ENCODE data around the gene ZMIZ1. TPM values are rescaled to one million over a fixed set of nuclear protein-coding genes. Genes with fewer than 3 reads are reported as not detected.

ZMIZ1 gene
- polyA plus RNA-seq, 1 donor from 2014 or later = 4.6 TPM

DNA sequence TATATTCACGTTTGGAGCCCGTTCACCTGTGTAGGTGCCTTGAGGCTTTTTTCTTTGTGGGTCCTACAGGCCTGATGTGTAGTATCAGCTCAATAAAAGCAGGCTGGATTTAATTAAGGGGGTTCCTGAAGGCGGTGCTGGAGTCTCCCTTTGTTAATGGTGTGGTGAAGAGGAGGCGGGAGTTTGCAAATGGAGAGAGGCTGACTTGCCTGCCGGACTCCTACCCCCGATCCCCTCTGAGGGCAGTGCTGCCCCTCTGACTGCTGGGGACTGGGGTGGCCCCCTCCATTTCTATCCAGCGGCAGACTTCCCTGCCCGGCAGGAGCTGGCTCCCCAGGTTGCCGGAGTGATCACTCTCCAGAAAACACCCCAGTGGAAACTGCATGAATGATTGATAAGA, 45.1 kb downstream of the ZMIZ1 start:
- H3K27ac Mint-ChIP-seq = no peak overlapping the region

DNA sequence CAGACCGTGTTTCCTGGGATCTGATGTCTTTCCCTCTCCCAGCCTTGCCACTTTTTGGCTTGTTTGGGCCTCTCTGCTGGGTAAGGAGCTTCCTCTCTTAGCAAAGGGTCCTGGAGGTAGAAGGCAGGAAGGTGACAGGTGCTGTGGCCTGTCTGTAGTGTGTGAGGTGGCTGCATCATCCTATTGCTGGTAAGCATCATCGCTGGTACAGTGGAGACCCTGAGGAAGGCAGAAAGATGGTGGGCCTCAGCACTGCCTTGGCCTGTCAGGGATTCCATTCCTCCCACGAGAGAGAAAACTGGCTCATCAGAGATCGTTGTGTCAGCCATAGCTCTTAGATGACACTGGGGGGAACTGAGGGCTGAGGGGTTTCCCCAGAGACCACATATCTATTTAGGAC, 46.5 kb downstream of the ZMIZ1 start:
- peaks cover 5% of the 10 kb centered on the region in 3 donors for H3K4me1 Mint-ChIP-seq
- no peak overlapping the region for H3K4me3 Mint-ChIP-seq
- H3K27ac Mint-ChIP-seq = no peak overlapping the region
- H3K36me3 Mint-ChIP-seq = peaks cover 2% of the 10 kb centered on the region
- H3K9me3 Mint-ChIP-seq = no peaks in the 10 kb centered on the region
- peaks cover 5% of the 10 kb centered on the region for H3K27me3 Mint-ChIP-seq

More for the DNA sequence above, 45.1 kb downstream of the ZMIZ1 start:
- H3K36me3 Mint-ChIP-seq = no peaks in the 10 kb centered on the region
- H3K9me3 Mint-ChIP-seq = no peaks in the 10 kb centered on the region
- H3K4me1 Mint-ChIP-seq = peaks cover 5 to 8% (median 5%) of the 10 kb centered on the region in 3 donors
- peaks cover 6% of the 10 kb centered on the region for H3K27me3 Mint-ChIP-seq
- peak overlapping the region in 1 of 4 donors; percentile 43 for H3K4me3 Mint-ChIP-seq

DNA sequence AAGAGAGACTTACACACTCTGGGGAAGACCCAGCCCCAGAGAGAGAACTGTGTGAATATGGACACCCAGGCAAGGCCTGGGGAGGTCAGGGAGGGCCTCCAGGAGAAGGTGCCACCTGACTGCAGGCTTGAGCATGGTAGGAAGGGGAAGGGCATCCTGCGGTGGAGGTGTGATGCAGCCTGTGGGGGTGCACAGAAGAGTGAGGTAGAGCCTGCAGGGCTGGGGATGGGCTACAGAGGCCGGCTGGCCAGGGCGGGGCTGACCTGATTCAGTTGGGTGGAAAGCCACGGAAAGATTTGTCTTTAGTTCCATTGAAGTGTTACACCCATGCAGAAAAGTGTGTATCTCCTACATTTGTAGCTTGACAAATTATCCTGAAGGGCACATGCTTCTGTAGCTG, 47.6 kb downstream of the ZMIZ1 start:
- H3K27ac Mint-ChIP-seq = no peak overlapping the region
- no peaks in the 10 kb centered on the region for H3K9me3 Mint-ChIP-seq
- peak overlapping the region in 1 of 4 donors; percentile 81 for H3K4me3 Mint-ChIP-seq
- H3K36me3 Mint-ChIP-seq = peaks cover 2% of the 10 kb centered on the region
- H3K27me3 Mint-ChIP-seq = peaks cover 3% of the 10 kb centered on the region
- H3K4me1 Mint-ChIP-seq = peaks cover 5% of the 10 kb centered on the region in 3 donors

DNA sequence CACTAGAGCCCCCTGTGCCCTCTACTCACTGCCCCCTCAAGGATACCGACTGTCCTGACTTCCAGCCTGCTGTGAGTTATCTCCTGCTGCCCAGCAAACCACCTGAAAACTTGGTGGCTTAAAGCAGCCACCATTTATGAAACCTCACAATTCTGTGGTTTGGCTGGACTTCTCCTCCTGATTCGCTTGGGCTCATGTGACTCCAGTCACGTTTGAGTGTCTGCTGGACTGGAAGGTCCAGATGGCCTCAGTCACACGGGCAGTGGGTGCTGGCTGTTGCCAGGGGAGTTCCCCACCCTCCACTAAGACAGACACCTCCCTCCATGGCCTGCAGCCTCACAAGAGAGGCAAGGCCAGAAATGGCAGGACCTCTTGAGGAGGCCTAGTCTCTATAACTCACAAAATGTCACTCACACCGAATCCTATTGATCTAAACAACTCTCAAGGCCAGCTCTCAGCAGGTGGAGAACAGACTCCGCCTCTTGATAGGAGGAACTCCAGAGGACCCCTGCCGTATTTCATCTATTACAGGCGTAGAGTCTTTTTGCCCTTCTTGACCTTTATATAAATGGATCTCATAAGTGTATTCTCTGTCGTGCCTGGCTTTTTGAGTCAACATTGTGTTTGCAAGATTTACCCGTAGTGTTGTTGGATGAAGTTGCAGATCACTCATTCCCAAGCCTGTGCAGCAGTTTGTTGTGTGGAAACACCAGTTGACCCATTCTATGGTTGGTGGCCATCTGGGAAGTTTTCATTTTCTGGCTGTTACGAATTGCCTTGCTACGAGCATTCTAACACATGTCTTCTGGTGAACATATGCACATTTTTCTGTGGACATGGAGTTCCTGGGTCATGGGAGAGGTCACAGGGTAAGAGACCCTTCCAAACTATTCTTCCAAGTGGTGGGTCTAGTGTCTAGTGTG, 48.3 kb downstream of the ZMIZ1 start:
- H3K27me3 Mint-ChIP-seq = peaks cover 3% of the 10 kb centered on the region
- no peak overlapping the region for H3K27ac Mint-ChIP-seq
- peaks cover 2% of the 10 kb centered on the region for H3K36me3 Mint-ChIP-seq
- no peak overlapping the region for H3K4me3 Mint-ChIP-seq
- peaks cover 5% of the 10 kb centered on the region in 3 donors for H3K4me1 Mint-ChIP-seq
- no peaks in the 10 kb centered on the region for H3K9me3 Mint-ChIP-seq

DNA sequence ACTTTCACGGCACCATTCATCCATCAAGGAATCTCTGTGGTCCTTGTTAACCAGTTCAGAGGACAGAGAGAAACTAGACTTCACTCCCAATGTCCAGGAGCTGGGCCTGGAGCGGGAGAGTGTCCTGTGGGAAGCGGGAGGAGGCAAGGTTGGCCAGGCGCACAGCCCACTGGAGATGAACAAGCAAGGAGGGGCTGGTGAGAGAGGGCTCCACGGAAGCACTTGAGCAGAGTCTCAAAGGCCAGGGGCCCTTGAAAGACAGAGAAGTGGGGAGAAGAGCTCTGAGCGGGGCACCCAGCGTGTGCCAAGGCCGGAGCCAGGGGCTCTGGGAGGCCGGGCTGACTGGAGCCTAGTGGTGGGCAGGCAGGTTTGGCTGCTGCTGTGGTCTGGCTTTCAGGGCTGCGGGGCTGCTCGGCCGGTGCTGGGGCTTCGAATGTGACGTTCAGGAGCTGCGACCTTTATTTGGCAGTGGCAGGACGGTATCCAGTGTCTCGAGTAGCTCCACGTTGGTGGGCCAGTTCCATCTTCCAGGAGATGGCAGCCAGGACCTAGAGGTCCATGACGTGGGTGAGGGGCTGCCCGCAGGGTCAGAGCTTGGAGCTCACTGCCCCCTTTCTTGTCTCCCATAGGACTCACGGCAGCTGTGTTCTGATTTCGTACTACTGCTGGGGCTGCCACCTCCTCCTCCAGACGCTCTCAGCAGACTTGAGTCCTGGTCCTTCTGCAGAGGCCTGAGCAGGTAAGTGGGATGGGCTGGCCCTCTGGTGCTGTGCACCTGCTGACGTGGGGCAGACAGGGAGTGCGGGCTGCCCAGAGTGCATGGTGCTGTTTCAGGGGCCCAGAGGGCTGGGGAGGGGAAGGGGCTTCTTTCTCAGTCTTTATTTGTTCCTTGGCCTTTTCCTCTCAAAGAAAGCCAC, 49.8 kb downstream of the ZMIZ1 start:
- H3K36me3 Mint-ChIP-seq = peaks cover 2% of the 10 kb centered on the region
- H3K4me1 Mint-ChIP-seq = peaks cover 3 to 5% (median 4%) of the 10 kb centered on the region in 3 donors
- H3K27ac Mint-ChIP-seq = no peak overlapping the region
- no peak overlapping the region for H3K4me3 Mint-ChIP-seq
- peaks cover 3% of the 10 kb centered on the region for H3K27me3 Mint-ChIP-seq
- H3K9me3 Mint-ChIP-seq = no peaks in the 10 kb centered on the region

DNA sequence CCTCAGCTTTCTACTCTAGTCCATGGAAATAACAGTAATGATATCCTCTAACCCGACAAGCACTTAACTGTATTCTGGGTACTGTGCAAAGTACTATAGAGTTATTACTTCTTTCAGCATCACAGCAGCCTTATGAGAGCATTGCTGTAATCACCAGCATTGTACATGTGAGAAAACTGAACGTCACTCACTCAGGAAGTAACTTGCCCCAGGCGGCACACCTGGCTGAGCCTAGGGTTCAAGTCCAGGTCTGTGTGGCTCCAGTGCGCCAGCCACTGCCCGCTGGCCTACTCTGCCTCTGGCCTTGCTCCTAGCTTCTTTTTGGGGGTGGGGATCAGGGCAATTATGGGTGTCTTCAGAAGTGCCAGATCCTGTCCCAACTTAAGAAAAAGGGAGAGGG, 50.5 kb downstream of the ZMIZ1 start:
- no peak overlapping the region for H3K27ac Mint-ChIP-seq

DNA sequence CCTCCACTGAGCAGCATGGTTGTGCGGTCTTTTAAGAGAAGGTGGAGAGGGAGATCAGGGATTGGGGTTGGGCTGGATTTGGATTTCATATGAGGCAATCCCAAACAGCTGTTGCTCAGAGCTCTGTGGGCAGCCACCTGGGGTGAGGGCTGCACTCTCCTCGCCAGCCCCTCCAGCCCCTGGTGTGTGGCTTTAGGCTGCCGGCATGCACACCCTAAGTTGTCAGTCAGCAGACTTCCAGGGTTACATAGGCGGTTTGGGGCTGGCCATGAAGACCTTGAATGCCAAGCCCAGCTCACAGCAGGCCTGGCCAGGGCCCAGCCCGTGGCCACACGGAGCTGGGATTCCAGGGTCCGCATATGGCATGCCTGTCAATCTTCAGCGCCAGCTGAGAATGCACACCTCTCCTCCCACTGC, 54.8 kb downstream of the ZMIZ1 start:
- no peak overlapping the region for H3K4me3 Mint-ChIP-seq
- no peaks in the 10 kb centered on the region for H3K27me3 Mint-ChIP-seq
- no peaks in the 10 kb centered on the region for H3K9me3 Mint-ChIP-seq
- H3K36me3 Mint-ChIP-seq = peaks cover 2% of the 10 kb centered on the region
- H3K4me1 Mint-ChIP-seq = no peaks in the 10 kb centered on the region
- H3K27ac Mint-ChIP-seq = no peak overlapping the region

More for the DNA sequence above, 50.5 kb downstream of the ZMIZ1 start:
- Mint-ChIP-seq H3K9me3 (no peaks in the 10 kb centered on the region), H3K4me1 (peaks cover 2 to 5% (median 3%) of the 10 kb centered on the region in 3 donors), H3K27me3 (peaks cover 3% of the 10 kb centered on the region), H3K4me3 (no peak overlapping the region), H3K36me3 (peaks cover 2% of the 10 kb centered on the region)

DNA sequence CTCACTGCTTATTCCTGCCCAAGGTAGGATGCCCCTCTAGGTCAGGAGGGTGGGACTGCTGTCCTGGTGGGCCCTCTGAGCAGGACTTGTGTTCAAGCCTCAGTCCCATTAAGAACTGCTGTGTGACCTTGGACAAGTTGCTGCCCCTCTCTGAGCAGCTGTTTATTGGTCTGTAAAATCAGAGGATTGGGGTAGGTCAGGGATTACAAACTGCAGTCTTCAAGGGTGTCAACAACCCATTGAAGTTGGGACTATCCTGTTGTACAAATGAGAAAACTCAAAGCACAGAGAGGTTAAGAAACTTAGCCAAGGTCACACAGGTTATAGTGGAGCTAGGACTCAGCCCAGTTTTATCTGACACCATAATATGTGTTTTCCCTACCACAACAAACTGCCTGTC, 55.3 kb downstream of the ZMIZ1 start:
- Mint-ChIP-seq H3K36me3 (peaks cover 2% of the 10 kb centered on the region), H3K4me1 (no peaks in the 10 kb centered on the region), H3K9me3 (no peaks in the 10 kb centered on the region), H3K27ac (no peak overlapping the region), H3K27me3 (no peaks in the 10 kb centered on the region), H3K4me3 (no peak overlapping the region)

DNA sequence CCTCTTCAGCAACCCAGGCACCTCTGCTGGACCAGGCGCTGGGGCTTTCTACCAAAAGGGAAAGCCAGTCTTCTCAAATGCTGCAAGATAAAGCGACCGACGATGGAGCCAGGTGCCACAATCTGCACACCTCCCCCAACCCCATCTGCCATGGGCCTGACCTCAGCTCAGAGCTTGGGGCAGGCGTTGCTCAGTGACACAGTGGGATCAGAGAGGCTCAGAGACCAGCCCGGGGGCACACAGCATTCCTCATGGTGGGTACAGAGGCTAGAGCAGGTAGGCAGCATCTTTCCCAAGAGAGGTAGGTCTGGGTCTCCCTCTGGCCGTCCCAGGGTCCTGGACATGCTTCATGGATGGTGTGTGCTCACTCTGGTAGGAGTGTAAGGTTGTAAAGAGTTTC, 56.3 kb downstream of the ZMIZ1 start:
- H3K4me1 Mint-ChIP-seq = no peaks in the 10 kb centered on the region

DNA sequence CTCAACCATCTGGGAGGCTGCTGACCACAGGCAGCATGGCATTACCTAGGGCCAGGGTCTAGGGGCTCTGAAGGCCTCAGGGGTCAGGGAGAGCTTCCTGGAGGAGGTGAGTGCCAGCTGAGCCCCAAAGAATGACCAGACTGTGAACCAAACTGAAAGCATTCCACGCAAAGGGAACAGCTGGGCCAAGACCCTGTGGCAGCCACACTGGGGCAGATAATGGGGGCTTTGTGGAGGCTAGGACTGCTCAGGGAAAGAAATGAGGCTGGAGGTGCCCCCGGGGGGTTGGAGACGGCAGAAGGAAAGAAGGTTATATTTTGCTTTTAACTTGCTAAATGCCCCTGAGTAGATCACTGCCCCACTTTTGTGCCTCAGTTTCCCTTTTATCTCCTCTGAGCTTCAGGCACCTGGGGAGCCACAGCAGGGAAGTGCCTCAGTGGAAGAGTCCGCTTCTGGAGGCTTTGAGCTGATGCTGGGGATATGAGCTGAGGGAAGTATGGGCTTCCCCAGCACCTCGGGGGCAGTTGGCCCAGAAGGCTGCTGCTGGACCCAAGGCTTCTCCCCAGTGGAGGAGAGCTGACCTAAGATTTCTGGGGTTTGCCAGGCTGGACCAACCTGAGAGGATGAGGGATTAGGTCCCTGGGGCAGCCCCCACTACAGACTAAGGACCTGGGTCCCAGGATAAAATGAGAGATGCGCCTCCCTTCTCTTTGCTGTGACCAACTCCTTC, 57.8 kb downstream of the ZMIZ1 start:
- no peak overlapping the region for H3K4me3 Mint-ChIP-seq
- no peak overlapping the region for H3K27ac Mint-ChIP-seq
- no peaks in the 10 kb centered on the region for H3K9me3 Mint-ChIP-seq
- peaks cover under 1% of the 10 kb centered on the region for H3K27me3 Mint-ChIP-seq
- no peaks in the 10 kb centered on the region for H3K4me1 Mint-ChIP-seq
- H3K36me3 Mint-ChIP-seq = no peaks in the 10 kb centered on the region

More for the DNA sequence above, 56.3 kb downstream of the ZMIZ1 start:
- no peak overlapping the region for H3K27ac Mint-ChIP-seq
- no peaks in the 10 kb centered on the region for H3K9me3 Mint-ChIP-seq
- H3K27me3 Mint-ChIP-seq = no peaks in the 10 kb centered on the region
- H3K36me3 Mint-ChIP-seq = no peaks in the 10 kb centered on the region
- H3K4me3 Mint-ChIP-seq = no peak overlapping the region

DNA sequence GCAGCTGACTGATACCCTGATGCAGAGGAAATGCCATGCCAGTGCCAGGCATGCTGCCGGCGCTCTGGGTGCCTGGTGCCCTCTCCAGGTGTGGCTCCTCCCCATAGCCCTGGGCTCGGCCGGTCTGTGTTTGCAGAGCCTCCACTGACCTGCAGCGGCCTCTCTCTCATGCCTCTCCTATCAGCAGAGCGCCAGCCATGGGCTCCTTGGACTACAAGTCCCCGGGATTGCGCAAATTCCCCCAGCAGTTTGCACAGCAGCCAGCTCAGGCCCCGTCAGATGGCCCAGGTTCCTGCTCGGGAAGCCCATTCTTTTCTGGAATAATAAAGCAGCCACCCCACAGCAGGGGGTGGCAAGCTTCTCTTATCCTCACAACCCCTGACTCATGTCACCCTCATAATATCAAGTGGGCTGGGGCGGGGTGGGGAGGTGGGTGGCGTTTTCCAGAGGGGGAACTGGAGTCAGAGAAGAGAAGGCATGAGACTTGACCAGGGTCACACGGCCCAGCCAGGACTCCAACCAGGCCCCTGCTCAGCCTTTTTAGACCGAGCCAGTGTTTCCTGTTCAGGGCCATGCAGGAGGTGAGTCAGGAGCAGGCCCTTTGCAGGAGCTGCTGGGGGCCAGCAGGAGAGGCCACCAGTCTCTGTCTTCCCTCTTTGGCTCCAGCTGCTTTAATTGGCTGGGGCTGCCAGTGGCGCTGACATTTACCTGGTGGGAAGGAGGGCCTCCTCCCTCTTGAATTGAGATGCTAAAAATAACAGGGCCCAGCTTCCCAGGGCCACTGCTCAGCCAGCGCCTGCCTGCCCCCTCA, 58.6 kb downstream of the ZMIZ1 start:
- H3K9me3 Mint-ChIP-seq = no peaks in the 10 kb centered on the region
- H3K27ac Mint-ChIP-seq = no peak overlapping the region
- peaks cover 2% of the 10 kb centered on the region for H3K27me3 Mint-ChIP-seq
- no peaks in the 10 kb centered on the region for H3K36me3 Mint-ChIP-seq
- no peaks in the 10 kb centered on the region for H3K4me1 Mint-ChIP-seq
- no peak overlapping the region for H3K4me3 Mint-ChIP-seq

DNA sequence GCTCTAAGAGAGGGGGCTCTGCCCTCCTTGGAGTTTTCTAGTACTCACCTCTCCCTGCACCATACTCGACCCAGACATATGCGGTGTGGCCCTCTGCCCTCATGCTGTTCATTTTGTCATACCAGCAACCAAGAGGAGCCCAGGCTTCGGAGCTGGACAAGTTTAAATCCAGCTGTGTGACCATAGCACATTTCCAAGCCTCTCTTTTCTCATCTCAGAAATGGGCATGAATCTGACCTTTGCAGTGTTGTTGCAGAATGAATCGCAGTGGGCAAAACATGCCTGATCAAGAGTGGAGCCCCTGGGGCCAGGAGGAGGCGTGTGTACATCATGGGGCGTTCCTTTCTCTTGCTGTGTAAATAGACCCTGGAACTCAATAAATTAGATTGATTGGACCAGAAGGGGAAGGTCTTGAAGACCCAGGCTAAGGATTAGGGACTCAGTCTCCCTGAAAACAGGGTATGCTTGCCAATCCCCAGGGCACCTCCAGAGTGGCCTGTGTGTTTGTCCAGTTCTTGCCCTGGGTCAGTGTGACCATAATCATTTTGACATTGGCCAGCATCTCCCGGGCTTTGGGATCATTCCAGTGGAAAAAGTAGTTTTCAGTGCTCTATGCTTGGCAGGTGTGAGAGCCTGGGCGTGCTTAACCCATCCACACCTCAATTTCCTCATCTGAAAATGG, 59.6 kb downstream of the ZMIZ1 start:
- Mint-ChIP-seq H3K27ac (peak overlapping the region in 2 of 3 donors; percentile 80 to 82), H3K27me3 (peaks cover 5% of the 10 kb centered on the region), H3K4me3 (no peak overlapping the region), H3K9me3 (peaks cover 0 to 2% (median 0%) of the 10 kb centered on the region in 3 donors), H3K36me3 (no peaks in the 10 kb centered on the region), H3K4me1 (no peaks in the 10 kb centered on the region)

DNA sequence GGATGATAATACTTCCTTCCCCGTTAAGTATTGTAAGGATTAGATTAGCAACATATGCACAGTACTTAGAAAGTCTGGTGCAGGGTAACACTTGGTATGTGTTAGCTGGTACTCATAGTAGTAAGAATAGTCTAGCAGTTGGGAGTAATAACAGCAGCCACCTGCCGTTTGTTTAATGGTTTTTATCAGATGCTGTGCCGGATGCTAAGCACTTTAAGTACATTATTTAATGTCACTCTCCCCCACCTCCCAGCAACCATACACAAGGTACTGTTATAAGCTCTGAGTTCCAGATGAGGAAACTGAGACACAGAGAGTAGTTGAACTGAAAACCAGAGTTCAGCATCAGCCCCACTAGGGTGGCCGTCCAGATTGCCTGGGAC, 60.1 kb downstream of the ZMIZ1 start:
- Mint-ChIP-seq H3K4me3 (no peak overlapping the region), H3K27ac (peak overlapping the region in 2 of 3 donors; percentile 14 to 47), H3K4me1 (no peaks in the 10 kb centered on the region), H3K9me3 (peaks cover 0 to 2% (median 0%) of the 10 kb centered on the region in 3 donors), H3K36me3 (no peaks in the 10 kb centered on the region), H3K27me3 (peaks cover 7% of the 10 kb centered on the region)

Measured in IgD-negative memory B cell (primary cell).